NCI-H82 treated with DMSO at 0.1 percent for 48 hours (cell line): Measurements from ENCODE around the gene AK5.

ENCODE experiments used
- DNase-seq: peaks from one replicate; lab custom pipeline; 2025; ENCODE audit not compliant: unreplicated experiment; lab: John Stamatoyannopoulos, UW

AK5 gene

DNA sequence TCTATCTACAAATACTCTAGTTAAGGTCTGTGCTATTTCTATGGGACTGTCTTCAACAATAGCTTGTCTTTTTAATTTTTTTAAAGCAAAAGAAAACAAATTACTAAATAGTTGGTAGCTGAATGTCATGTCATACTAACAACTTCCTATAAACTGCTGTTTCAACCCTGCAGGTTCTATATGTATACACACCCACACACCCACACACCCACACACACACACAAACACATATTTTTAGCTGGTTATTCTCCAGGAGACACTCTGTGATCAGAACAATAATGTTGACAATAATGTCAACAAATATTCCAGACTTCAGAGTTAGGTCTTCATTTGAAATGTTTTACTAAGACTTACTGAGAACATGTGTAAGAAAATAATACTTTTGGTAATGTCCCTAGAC is 66.7 kb downstream of the AK5 start:
- no peak for DNase-seq

DNA sequence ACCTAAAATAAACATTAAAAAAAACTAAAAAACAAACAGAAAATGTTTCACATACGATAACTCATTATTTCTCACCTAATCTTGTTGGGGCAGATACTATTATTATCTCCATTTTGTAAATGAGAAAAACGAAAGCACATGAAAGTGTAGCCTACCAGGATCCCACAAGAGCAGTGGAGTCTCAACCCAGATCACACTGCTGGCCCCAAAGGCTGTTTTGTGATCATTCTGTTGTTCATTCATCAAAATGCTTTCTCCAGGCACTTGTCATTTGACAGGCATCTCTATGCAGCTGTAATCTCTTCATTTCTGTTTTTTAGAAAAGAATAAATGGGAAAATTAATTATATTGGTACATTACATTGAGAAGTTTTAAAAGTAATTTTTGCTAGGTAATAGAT is 67.5 kb downstream of the AK5 start:
- DNase-seq = no peak

DNA sequence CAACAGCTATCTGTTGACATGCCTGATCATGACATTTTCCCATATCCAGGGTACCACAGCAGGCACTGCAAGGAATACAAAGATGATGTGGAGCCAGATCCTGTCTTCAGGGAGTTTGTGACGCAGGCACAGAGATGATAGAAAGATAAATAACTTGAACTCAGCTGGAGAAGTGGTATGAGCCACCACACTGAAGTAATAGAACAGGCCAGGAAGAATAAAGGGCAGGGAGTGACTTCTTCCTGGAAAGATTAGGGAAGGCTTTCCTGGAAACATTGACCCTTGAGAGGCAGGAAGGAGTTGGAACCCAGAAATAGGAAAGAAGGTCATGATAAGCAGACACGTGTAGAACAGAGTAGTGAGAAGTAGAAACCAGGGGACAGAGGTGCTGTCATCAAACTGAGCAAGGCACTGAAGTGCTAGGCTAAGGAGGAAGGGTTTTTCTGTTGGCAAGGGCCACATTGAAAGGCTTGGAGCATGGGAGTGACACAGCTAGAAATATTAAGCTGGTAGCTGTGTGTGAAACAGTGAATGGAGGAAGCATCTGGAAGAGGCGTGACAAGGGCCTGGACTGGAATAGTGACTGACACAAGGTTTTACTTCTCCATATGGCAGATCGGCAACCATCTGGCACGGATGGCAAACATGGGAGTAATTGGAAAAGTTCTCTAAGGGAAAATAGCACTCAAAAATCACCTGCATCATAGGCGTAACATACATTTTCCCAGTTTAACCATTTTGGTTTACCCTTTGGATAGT is 68.4 kb downstream of the AK5 start:
- peak; percentile 45 for DNase-seq

DNA sequence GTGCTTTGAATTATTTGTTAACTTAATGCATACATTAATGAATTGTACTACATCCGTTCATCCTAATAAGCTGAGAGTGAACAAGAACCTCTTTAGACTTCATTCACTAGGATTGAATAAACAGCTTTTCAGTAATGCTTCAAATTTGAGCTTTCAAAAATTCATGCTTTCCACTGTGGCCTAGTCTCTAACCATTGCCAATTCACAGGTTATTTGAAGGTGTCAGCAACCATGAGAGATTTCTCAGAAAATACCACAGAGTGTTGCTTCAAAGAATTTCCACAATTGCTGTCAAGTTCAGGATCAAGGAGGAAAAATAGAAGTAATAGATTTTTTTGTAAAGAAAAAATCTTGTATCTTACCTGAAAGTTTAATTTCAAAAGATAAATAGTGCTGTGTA is 72.7 kb downstream of the AK5 start:
- DNase-seq = no peak

DNA sequence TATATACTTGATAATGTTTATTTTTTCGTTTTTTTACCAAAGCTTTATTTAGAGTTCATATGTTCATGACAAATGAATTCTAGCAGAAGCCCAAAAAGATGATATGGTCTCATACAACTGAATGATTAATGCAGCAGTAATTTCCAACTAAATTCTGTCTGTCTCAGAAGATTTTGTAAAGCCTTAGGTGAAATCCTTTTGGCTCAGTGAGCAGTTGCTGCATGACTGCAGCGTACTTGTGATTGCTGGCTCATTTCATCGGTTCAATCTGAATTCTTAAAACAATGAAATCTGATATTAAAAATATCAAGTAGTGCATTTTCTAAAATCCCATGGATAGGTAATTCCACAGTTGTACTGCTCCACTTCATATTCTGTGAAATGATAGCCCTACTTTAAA is 73.2 kb downstream of the AK5 start:
- no peak for DNase-seq

DNA sequence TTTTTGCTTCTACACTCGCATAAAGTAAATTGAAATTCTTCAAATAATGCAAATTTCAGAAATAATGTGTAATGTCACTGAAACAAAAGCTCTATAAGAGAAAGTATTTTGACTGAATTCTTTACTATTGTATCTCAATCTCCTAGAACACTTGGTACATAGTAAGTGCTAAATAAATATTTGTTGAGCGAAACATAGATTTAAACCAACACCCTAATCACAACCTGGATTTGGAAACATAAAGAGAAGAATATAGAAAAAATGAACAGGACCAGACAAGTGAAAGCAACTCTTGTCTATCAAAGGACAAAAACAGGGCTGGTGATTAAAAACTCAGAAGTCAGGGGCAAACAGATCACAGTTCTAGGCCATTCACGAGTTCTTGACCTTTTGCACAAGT is 74.3 kb downstream of the AK5 start:
- DNase-seq = no peak

DNA sequence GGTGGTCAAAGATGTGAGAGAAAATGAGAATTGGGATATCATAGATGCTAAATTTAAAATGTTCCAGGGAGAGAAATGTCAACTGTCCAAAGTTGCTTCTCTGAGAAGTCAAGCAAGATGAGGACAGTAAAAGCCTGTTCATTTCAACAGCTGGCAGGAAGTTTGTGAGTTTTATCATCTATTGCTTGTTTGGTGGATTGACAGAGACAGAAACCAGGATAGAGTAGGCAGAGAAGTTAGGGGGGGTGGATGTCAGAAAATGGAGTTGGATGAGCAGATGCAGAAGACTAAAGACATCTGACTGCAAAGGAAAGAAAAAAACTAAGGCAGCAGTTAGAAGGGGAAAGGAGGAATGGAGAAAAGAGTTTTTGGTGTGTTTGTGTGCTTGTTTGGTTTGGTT is 78.4 kb downstream of the AK5 start:
- no peak for DNase-seq

DNA sequence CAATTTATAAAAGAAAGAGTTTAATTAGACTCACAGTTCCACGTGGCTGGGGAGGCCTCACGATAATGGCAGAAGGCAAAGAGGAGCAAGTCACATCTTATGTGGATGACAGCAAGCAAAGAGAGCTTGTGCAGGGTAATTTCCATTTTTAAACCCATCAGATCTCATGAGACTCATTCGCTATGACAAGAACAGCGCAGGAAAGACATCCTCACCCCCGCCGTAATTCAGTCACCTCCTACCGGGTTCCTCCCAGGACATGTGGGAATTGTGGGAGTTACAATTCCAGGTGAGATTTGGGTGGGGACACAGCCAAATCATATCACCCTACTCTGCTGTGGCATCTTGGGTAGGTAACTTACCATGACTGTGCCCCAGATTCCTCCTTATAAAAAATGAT is 79.8 kb downstream of the AK5 start:
- DNase-seq = no peak

DNA sequence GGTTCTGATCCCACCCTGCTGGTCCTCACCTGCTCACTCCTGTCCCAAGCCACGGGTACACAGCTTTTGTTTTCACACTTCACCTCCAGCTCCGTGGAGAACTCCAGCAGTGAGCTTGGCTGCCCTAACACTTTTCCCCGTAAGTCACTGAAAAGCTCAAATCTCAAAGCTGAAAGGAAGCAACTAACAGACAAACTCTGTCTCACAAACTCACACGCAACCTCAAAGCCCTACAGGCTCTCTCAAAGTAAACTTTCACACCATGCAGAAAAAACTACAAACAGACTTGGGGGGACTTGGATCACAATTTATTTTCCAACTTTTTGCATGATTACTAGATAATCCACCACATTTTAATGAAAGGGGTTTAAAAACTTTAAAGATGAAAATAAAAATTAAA is 88.3 kb downstream of the AK5 start:
- DNase-seq = no peak

DNA sequence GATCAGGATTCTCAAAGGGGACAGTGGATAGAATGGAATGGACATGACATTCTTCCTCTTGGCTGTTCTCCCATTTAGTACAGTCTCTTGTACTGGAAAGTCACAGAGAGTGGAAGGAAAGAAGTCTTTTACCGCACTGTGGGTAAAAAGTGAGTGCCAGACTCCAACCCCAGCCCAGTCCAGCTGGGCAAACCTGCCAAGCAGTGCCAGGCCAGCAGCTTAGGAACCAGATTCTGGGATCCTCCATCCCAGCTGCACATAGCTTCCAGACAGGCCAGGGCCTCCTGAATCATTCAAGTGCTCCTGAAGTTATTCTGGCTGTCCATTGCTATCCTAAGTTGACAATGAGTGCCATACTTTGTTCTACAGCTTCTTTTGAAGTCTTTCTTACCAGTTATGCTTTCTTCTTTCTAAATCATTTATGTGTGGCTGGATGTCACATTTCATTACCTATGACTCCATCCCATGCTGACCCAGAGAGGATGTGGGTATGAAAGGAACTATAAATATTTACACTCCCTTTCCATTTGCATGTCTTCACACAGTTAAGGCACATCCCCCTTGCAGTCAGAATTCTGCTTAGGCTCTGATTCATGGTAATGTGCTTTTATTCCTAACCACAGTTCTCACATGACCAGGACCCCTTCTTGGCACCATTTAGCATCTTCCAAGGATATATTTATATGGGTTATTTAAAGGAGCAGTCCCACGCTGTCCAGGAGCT is 88.9 kb downstream of the AK5 start:
- DNase-seq = no peak

DNA sequence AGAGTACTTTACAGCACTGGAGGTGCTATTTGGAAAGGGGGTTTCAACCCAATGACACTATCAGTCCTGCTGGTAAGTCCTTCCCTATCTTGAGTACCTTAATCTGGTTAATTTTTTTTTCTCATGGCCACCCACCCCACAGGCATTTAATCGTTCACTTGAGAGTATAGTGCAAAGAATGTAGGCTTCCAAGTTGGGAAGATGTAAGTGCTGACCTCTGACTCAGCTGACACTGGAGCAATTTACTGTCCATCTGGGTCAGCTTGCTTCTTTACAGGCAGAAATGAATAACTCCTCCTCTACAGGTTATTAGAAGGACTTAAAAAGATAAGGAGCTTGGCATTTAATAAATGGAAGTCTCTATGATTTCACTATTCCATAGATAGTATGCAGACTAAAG is 89.6 kb downstream of the AK5 start:
- DNase-seq = no peak

DNA sequence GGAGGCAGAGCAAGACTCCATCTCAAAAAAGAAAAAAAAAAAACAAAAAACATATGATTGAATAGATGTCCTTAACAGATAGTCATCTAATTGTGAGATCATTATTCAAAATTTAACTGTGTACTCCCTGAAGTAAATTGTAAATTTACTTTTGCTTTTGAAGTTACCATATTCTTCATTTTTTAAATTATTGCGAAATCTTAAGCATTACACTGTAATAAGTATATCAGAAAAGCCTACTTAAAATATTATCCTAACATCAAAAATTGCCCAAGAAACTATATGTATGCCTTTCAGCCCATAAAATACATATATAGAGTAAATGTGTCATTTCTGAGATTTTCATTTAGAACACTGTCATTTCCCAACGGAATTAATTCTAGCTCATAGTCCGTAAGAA is 91.9 kb downstream of the AK5 start:
- no peak for DNase-seq

DNA sequence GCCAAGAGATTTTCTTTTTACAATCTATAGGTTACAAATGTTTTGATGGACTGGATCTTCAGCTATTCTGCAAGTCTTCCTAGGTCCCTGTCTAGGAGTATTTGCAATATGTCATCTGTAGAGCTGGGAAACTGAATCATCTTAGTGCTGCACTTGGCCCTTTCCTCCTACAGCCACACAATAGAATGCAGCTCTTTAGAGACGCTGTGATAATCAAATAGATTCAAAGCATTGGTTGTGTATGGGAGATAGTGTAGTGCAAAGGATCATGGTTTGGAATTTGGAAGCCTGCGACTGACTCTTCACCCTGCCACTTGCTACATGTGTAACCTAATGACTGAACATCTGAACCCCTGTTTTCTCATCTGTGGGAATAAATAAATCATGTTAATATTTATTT is 93.7 kb downstream of the AK5 start:
- DNase-seq = no peak

DNA sequence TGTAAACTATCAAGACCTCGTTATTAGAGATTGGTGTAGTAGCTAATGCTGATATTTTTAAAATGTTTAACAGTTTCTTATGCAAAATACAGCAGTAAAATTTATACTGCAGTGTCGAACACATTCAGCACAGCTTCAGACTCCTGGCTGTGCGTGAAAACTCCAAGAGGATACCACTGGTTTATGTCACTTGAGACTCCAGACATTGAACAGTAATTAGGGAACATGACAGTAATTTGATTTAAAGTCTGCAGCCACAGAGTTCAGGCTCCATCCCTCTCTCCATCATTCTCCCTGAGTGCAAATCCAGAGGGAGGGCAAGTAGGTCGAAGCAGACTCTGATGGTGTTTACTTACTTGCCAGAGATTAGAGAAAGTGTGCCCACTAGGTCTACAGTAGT is 94.2 kb downstream of the AK5 start:
- DNase-seq = no peak

DNA sequence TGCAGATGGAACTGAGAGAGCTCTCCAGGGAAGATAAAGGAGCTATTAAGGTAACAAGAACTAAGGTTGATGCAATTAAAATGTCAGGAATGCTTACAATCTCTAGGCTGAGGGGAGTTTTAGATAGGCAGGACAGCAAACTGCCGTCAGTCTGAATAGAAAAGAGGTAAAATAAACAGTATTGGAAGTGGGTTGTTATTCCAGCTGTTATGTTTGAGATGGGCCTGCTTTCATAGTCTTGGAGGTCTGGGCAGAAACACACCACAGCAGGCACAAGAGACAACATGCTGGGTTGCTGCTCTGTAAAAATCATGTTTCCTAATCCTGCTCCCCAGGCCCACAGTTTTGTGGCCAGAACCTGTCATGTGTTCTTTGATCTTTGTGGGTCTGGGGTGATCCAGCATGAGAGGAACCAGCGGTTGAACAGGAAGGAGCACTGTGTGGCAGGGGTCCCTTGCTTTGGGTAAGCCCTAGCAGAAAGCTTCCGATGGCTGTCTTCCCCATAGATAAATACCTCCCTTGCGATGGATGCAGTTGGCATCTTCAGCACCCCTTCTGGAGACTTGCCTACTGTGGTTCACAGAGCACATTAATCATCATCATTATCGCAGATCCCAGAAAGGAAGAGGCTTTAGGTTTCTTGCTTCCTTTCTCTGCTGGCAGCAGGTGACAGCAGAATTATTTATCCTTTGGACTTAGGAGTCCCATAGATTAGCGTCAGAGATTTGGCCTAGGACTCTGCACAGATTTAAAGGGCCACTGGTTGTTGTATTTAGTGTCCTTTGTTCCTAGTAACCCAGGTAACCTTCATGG is 97.1 kb downstream of the AK5 start:
- peak; percentile 72 for DNase-seq

DNA sequence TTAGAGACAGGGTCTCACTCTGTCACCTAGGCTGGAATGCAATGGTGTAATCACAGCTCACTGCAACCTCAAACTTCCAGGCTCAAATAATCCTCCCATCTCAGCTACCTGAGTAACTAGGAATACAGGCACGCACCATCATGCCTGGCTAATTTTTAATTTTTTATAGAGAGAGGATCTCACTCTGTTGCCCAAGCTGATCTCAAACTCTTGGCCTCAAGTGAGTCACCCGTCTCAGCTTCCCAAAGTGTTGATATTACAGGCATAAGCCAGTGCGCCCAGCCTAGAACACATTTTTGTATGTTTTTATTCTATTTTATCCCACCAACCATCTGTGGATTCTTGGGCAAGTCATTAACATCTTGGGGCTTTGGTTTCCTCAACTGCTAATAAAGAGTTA is 100.5 kb downstream of the AK5 start:
- no peak for DNase-seq

DNA sequence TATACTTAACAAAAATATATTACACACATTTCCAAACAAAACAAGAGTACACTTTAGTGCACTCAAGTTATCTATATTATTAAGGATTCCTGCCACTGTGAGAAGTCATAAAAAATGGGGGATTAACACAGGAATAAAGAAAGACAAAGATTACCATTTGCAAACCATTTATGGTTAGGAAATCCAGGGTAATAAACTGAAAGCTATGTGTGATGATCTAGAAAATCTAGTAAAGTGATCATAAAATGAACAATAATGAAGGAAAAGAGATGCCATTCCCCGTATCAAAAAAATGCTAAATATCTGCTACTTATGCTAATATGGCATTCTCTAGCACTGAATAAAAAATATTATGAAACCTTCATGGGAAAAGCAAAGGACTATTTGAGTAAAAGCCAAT is 101.4 kb downstream of the AK5 start:
- no peak for DNase-seq

DNA sequence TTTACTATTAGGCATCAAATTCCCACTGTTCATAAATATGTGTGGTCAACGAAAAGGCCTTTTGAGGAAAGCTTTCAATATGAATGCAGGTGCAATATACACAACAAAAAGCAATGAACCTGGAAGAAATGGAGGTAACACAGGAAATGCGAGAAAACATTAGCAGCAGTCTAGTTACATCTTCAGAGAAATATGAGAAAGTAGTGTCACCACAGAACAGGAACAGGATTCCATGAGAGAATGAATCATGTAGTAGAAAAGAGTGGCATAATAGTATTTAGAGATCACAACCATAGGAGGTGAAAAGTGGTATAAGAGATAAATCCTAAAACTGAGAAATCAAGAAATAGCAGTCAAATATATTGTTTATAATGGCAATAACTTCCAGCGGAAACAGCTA is 103.7 kb downstream of the AK5 start:
- no peak for DNase-seq

DNA sequence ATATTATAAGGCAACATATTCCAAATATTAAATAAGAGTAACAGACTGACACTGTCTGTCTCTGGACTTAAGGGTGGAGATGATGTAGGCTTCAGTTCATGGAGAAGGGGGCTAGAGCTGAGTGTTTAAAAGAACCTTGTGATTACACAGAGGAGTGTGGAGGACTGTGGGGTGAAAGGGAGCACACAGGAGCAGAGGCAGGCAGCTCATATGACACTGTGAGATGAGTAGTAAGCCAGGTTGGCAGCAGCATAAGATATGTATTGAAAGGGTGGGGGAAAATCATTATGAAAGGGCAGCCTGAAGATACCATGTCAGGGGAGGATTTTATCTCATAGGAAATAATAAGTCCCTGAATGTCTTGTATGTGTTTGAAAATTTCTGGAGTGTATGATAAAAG is 104.5 kb downstream of the AK5 start:
- no peak for DNase-seq

DNA sequence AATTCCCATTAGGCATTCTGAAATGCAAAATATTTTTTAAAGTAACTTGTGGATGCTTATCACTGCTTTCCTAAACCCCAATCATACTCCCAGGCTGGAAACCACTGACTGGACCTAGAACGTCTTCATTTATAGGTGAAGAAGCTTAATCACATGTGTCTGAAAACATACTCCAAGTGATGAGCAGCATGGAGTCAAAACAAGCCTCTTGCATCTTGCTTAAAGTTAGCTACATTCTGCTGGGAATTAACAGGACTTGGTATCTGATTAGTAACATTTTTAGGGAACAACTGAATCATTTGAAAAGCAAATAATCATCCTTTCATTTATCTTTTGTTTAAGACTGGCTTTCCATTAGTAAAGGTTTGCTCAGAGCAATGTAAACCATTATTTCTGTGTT is 105.7 kb downstream of the AK5 start:
- DNase-seq = no peak

DNA sequence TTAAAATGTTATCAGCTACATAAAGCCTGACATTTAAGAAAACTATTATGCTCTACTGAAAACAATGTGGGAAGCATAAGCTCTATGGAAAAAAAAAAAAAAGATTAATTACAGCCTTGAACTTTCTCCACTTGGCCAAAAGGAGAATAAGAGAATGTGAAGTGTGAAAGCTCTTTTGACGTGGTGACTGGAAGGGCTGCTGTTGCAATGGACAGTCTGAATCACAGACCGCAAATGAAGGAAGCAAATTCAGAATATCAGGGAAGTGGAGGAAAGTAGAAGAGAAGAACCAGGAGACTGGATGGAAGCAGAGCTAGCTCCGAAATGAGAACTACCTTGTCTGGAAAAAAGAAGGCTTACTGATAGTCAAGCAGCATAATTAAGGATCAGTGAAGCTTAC is 106.8 kb downstream of the AK5 start:
- DNase-seq = no peak

DNA sequence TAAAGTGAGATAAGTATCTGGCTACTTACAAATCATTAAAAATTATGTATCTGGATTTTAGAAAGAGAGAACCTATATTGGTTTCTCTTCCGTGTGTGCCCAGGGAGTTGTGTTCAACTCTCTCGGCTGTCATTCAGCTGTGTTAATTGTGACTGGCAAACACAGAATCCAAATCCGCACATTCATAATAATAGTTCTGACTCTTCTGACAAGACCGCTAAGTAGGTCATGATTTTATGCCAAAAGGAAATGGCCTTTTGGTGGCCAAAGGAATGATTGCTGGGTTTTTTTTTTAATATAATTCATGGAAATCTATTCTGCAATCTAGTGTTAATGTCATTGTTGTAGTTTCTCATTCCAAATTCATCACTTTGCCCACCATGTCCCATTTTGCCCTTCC is 110.7 kb downstream of the AK5 start:
- no peak for DNase-seq
